Lower lobe of right lung (tissue), 2 donors: ENCODE data around the gene RARA. TPM values are rescaled to one million over a fixed set of nuclear protein-coding genes. Genes with fewer than 3 reads are reported as not detected.
A peak's percentile ranks its signal among the peaks of the same experiment; 100 is the strongest.

ENCODE experiments used
- ATAC-seq, 2 donors: fragments of 200-7000 bp; cut with Tn5 transposase; one replicate each; pipeline ENCODE4 v1.9.1; 2020 to 2022; ENCODE audit warnings: mild to moderate bottlenecking in 2 of 2, moderate library complexity in 2 of 2
- DNase-seq: peaks from one replicate; pipeline ENCODE4 v3.0.0-alpha.2; 2020
- H3K27ac ChIP-seq: fragments of 200-600 bp; one replicate; pipeline ENCODE4 v1.8.0; 2022
- H3K27me3 ChIP-seq: fragments of 200-600 bp; one replicate; pipeline ENCODE4 v1.8.0; 2022; ENCODE audit warnings: low read depth
- H3K36me3 ChIP-seq: fragments of 200-600 bp; one replicate; pipeline ENCODE4 v1.8.0; 2022; ENCODE audit warnings: mild to moderate bottlenecking
- H3K4me1 ChIP-seq: fragments of 200-600 bp; one replicate; pipeline ENCODE4 v1.8.0; 2022
- H3K4me3 ChIP-seq: fragments of 200-600 bp; one replicate; pipeline ENCODE4 v1.8.0; 2022; ENCODE audit warnings: mild to moderate bottlenecking
- H3K9me3 ChIP-seq: fragments of 200-600 bp; one replicate; pipeline ENCODE4 v1.8.0; 2022
- intact Hi-C: fragments of 100-400 bp; cut with DNase I; formaldehyde crosslinking; loops from one replicate; pipeline ENCODE4 v1.11.0; 2022
- total RNA-seq: library from RNA; stranded (reverse); fragmentation: NEBNext Ultra II Directional; extraction: Animal tissue kit (Norgen Biotek cat#: 25700); gene quantifications from one replicate; pipeline ENCODE4 v1.2.1, GENCODE V29; 2021
- TF ChIP-seq, protein P1 (sequence below): fragments of 200-600 bp; IDR thresholded peaks from one replicate; pipeline ENCODE4 v1.8.0; 2022; ENCODE audit warnings: antibody characterized with exemption, mild to moderate bottlenecking
- donor health status: DM: no; HTN: yes; CAD: no; lungs with severe emphysema.

Gene RARA
- total RNA-seq, 1 donor from 2014 or later: 82.6 TPM

DNA sequence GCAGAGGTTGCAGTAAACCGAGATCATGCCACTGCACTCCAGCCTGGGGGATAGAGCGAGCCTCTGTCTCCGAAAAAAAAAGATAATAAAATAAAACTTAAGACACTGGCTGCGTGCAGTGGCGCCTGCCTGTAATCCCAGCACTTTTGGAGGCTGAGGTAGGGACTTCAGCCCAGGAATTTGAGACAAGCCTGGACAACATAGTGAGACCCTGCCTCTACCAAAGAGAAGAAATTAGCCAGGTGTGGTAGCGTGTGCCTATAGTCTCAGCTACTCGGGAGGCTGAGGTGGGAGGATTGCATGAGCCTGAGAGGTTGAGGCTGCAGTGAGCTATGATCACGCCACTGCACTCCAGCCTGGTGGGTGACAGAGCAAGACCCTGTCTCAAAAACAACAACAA lies 26.6 kb downstream of the RARA start:
- Histone ChIP-seq H3K4me3 (no peak overlapping the region), H3K9me3 (no peaks in the 10 kb centered on the region), H3K27me3 (no peaks in the 10 kb centered on the region), H3K4me1 (peaks cover 100% of the 10 kb centered on the region), H3K36me3 (peaks cover 14% of the 10 kb centered on the region), H3K27ac (peak overlapping the region; percentile 96)
- DNase-seq (no peak), ATAC-seq (no peak)
- TF ChIP-seq, protein P1, sequence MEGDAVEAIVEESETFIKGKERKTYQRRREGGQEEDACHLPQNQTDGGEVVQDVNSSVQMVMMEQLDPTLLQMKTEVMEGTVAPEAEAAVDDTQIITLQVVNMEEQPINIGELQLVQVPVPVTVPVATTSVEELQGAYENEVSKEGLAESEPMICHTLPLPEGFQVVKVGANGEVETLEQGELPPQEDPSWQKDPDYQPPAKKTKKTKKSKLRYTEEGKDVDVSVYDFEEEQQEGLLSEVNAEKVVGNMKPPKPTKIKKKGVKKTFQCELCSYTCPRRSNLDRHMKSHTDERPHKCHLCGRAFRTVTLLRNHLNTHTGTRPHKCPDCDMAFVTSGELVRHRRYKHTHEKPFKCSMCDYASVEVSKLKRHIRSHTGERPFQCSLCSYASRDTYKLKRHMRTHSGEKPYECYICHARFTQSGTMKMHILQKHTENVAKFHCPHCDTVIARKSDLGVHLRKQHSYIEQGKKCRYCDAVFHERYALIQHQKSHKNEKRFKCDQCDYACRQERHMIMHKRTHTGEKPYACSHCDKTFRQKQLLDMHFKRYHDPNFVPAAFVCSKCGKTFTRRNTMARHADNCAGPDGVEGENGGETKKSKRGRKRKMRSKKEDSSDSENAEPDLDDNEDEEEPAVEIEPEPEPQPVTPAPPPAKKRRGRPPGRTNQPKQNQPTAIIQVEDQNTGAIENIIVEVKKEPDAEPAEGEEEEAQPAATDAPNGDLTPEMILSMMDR: no peak
- intact Hi-C loops: no loop called here

DNA sequence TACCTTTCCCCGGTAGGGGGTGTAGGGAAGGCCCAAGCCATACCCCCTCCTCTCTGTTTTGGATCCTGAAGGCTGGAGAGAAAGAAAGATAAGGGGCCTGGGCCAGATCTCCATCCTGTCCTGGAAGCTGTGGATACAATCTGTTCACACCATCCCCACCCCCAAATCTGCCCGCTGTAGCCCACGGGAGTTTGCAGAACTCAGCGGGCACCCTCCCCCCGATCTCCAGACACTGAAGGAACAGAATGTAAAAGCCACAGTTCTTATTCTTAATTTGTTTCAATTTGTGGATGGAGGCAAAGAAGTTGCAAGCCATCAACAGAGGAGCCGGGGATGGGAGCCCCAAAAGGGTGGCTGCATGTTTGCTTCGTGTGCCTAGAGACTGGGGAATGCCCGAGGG lies 28.4 kb downstream of the RARA start:
- H3K27ac ChIP-seq: peak overlapping the region; percentile 31
- H3K36me3 ChIP-seq: no peaks in the 10 kb centered on the region
- no peaks in the 10 kb centered on the region for H3K9me3 ChIP-seq
- TF ChIP-seq, protein P1: no peak
- intact Hi-C loops: no loop called here
- ATAC-seq (no peak), DNase-seq (no peak)
- H3K4me3 ChIP-seq: no peak overlapping the region
- H3K4me1 ChIP-seq: peaks cover 89% of the 10 kb centered on the region
- no peaks in the 10 kb centered on the region for H3K27me3 ChIP-seq

DNA sequence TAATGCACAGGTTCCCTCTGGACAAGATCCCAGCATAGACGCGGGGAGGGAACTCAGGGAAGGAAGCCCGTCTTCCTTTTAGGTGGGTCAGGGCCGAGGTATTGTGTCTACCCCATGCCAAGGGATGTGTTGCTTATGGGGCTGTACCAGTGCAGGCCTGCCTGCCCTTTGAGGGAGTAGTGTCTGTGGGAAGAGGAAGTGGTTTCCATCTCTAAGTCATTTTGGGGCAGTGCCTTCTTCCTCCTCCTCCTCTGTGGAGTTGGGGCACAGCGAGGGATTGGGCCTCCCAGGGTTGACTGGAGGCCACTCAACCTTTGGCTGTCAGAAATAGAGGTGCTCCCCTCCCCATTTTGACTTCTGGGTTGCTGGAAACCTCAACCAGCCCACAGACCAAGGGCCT lies 29.1 kb downstream of the RARA start:
- Histone ChIP-seq H3K27me3 (no peaks in the 10 kb centered on the region), H3K4me1 (peaks cover 82% of the 10 kb centered on the region), H3K4me3 (no peak overlapping the region), H3K9me3 (no peaks in the 10 kb centered on the region), H3K27ac (peak overlapping the region; percentile 31), H3K36me3 (no peaks in the 10 kb centered on the region)
- TF ChIP-seq, protein P1: no peak
- DNase-seq (no peak), ATAC-seq (no peak)
- intact Hi-C loops: no loop called here

DNA sequence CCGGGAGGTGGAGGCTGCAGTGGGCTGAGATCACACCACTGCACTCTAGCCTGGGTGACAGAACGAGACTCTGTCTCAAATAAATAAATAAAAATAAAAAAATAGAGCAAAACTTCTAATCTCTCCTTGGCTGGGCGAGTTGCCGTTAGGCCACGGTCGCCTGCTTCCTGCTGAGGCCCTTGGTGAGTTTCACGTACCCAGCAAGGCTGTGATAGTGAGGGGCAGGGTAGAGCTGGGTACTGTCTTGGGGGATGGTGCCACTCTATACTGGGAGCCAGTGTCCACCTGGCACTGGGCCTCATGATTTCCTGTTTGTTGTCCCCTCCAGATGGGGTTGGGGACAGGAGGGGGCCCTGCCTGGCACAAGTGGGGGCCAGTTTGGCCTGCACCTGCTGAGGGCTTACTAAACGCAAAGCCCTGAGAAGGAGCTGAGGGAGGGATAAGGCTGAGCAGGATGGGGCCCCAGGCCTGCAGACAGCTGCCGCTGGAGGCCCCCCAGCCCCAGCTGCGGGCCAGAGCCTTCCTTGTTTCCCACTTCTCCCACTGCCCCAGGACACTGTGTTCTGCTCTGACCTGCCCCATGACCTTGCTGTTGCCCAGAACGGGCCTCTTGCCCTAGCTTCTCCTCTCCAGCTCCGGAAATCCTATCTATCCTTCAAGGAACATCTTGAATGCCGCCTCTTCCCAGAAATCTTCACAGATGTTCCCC lies 30.1 kb downstream of the RARA start:
- H3K27ac ChIP-seq: peak overlapping the region; percentile 54
- no peak for ATAC-seq
- peaks cover 81% of the 10 kb centered on the region for H3K4me1 ChIP-seq
- no peak overlapping the region for H3K4me3 ChIP-seq
- TF ChIP-seq, protein P1: no peak
- H3K27me3 ChIP-seq: no peaks in the 10 kb centered on the region
- no peak for DNase-seq
- intact Hi-C loops: no loop called here
- H3K36me3 ChIP-seq: no peaks in the 10 kb centered on the region
- H3K9me3 ChIP-seq: no peaks in the 10 kb centered on the region

DNA sequence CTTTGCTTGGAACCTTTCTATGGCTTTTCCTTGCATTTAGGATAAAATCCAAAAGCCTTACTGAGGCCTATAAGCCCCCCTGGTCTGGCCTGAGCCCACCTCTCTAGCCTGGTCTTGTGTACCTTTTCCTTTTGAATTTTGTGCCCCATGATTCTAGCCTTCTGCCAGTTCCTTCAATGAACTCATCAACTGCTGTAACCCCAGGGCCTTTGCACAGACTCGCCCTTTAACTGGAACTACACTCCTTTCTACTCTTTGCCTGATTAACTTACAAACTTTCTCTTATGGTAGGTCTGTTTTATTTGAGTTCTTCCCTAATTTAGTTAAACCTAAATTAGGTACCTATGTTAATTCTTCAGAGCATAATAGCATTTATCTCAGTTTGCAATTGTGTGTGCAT lies 31.3 kb downstream of the RARA start:
- H3K9me3 ChIP-seq: no peaks in the 10 kb centered on the region
- ATAC-seq: no peak
- TF ChIP-seq, protein P1: no peak

More for the DNA sequence above, 31.3 kb downstream of the RARA start:
- Histone ChIP-seq H3K27me3 (no peaks in the 10 kb centered on the region), H3K36me3 (no peaks in the 10 kb centered on the region), H3K4me1 (peaks cover 81% of the 10 kb centered on the region), H3K4me3 (peak overlapping the region; percentile 92), H3K27ac (peak overlapping the region; percentile 96)
- intact Hi-C loops: no loop called here
- DNase-seq: no peak
